HEK293 (cell line): ENCODE data around the gene CORT.

Source experiments
- ATF2 ChIP-seq: fragments of 450-650 bp; formaldehyde crosslinking; IDR thresholded peaks from 2 replicates; pipeline ENCODE4 v1.5.1; 2016; ENCODE audit warnings: missing biosample characterization, missing genetic modification characterization, low read depth
- BCL6B ChIP-seq: fragments of 450-650 bp; formaldehyde crosslinking; IDR thresholded peaks from 2 replicates; pipeline ENCODE4 v1.5.1; 2017; ENCODE audit warnings: missing biosample characterization, missing genetic modification characterization
- CTCF ChIP-seq: fragments of 450-650 bp; formaldehyde crosslinking; IDR thresholded peaks from 2 replicates; pipeline ENCODE4 v1.5.1; 2016; ENCODE audit warnings: missing biosample characterization, missing genetic modification characterization
- FEZF1 ChIP-seq: fragments of 450-650 bp; formaldehyde crosslinking; IDR thresholded peaks from 2 replicates; pipeline ENCODE4 v1.5.1; 2016; ENCODE audit warnings: missing biosample characterization, missing genetic modification characterization
- GLI2 ChIP-seq: fragments of 450-650 bp; formaldehyde crosslinking; IDR thresholded peaks from 2 replicates; pipeline ENCODE4; 2017; ENCODE audit warnings: missing biosample characterization, missing genetic modification characterization, low read depth, borderline replicate concordance
- KLF7 ChIP-seq: fragments of 450-650 bp; formaldehyde crosslinking; IDR thresholded peaks from 2 replicates; pipeline ENCODE4 v1.5.1; 2016; ENCODE audit warnings: missing biosample characterization, missing genetic modification characterization, borderline replicate concordance
- MYNN ChIP-seq: fragments of 450-650 bp; formaldehyde crosslinking; IDR thresholded peaks from 2 replicates; pipeline ENCODE4 v1.5.1; 2016; ENCODE audit warnings: missing biosample characterization, missing genetic modification characterization, borderline replicate concordance
- MZF1 ChIP-seq: fragments of 450-650 bp; formaldehyde crosslinking; IDR thresholded peaks from 2 replicates; pipeline ENCODE4 v1.5.1; 2017; ENCODE audit warnings: missing biosample characterization, missing genetic modification characterization, borderline replicate concordance
- PATZ1 ChIP-seq: fragments of 450-650 bp; formaldehyde crosslinking; IDR thresholded peaks from 2 replicates; pipeline ENCODE4 v1.5.1; 2016; ENCODE audit warnings: missing biosample characterization, missing genetic modification characterization
- SALL2 ChIP-seq: fragments of 450-650 bp; formaldehyde crosslinking; IDR thresholded peaks from 2 replicates; pipeline ENCODE4 v1.5.0; 2017; ENCODE audit warnings: missing biosample characterization, mild to moderate bottlenecking, missing genetic modification characterization, borderline replicate concordance
- SP2 ChIP-seq: fragments of 450-650 bp; formaldehyde crosslinking; IDR thresholded peaks from 2 replicates; pipeline ENCODE4 v1.5.1; 2016; ENCODE audit warnings: missing biosample characterization, missing genetic modification characterization
- ZBTB17 ChIP-seq: fragments of 450-650 bp; formaldehyde crosslinking; IDR thresholded peaks from 2 replicates; pipeline ENCODE4 v1.5.1; 2016; ENCODE audit warnings: missing biosample characterization, missing genetic modification characterization
- ZBTB44 ChIP-seq: fragments of 450-650 bp; IDR thresholded peaks from 2 replicates; pipeline ENCODE4 v1.5.1; 2018; ENCODE audit warnings: missing biosample characterization, mild to moderate bottlenecking, missing genetic modification characterization
- ZFP41 ChIP-seq: fragments of 450-650 bp; formaldehyde crosslinking; IDR thresholded peaks from 2 replicates; pipeline ENCODE4 v1.5.1; 2016; ENCODE audit warnings: missing biosample characterization, missing genetic modification characterization, borderline replicate concordance
- ZNF112 ChIP-seq: fragments of 450-650 bp; formaldehyde crosslinking; IDR thresholded peaks from 2 replicates; pipeline ENCODE4 v1.5.0; 2017; ENCODE audit warnings: missing biosample characterization, missing genetic modification characterization
- ZNF148 ChIP-seq: fragments of 450-650 bp; formaldehyde crosslinking; IDR thresholded peaks from 2 replicates; pipeline ENCODE4 v1.5.0; 2017; ENCODE audit warnings: missing biosample characterization, missing genetic modification characterization, borderline replicate concordance
- ZNF184 ChIP-seq: fragments of 450-650 bp; IDR thresholded peaks from 2 replicates; pipeline ENCODE4 v1.5.1; 2018; ENCODE audit warnings: missing biosample characterization, mild to moderate bottlenecking, missing genetic modification characterization
- ZNF19 ChIP-seq: fragments of 450-650 bp; formaldehyde crosslinking; IDR thresholded peaks from 2 replicates; pipeline ENCODE4; 2016; ENCODE audit warnings: missing biosample characterization, missing genetic modification characterization, low read depth
- ZNF24 ChIP-seq: fragments of 450-650 bp; formaldehyde crosslinking; IDR thresholded peaks from 2 replicates; pipeline ENCODE4 v1.5.1; 2016; ENCODE audit warnings: missing biosample characterization, missing genetic modification characterization
- ZNF335 ChIP-seq: fragments of 450-650 bp; formaldehyde crosslinking; conservative IDR thresholded peaks from 2 replicates; pipeline ENCODE4 v1.5.1; 2016; ENCODE audit warnings: missing biosample characterization, missing genetic modification characterization
- ZNF510 ChIP-seq: fragments of 450-650 bp; formaldehyde crosslinking; IDR thresholded peaks from 2 replicates; pipeline ENCODE4 v1.5.1; 2018; ENCODE audit warnings: mild to moderate bottlenecking, missing genetic modification characterization, missing biosample characterization; ENCODE audit not compliant: insufficient replicate concordance
- ZNF76 ChIP-seq: fragments of 450-650 bp; formaldehyde crosslinking; IDR thresholded peaks from 2 replicates; pipeline ENCODE4; 2016; ENCODE audit warnings: low read depth, missing biosample characterization, missing genetic modification characterization, borderline replicate concordance
- ZNF777 ChIP-seq: fragments of 450-650 bp; formaldehyde crosslinking; IDR thresholded peaks from 2 replicates; pipeline ENCODE4 v1.5.1; 2017; ENCODE audit warnings: missing biosample characterization, missing genetic modification characterization, borderline replicate concordance
- ZNF837 ChIP-seq: fragments of 450-650 bp; formaldehyde crosslinking; IDR thresholded peaks from 2 replicates; pipeline ENCODE4 v1.5.1; 2016; ENCODE audit warnings: missing biosample characterization, missing genetic modification characterization
- ZSCAN18 ChIP-seq: fragments of 450-650 bp; formaldehyde crosslinking; IDR thresholded peaks from 2 replicates; pipeline ENCODE4 v1.5.1; 2016; ENCODE audit warnings: missing biosample characterization, missing genetic modification characterization

CORT gene

GRCh38 chr1:10474613-10475507 lies 25.0 kb downstream of the CORT start, which contains the start of gene PEX14 (continued):
- TF ChIP-seq ZNF184 (tag by site-specific recombination) (no peak), ZNF837 (tag by site-specific recombination) (no peak), ZNF24 (tag by site-specific recombination) (no peak), PATZ1 (tag by site-specific recombination) (0 out of 2 replicates have a peak, but pooled peaks have one; percentile 66), GLI2 (tag by site-specific recombination) (no peak), ATF2 (tag by site-specific recombination) (no peak), ZNF76 (tag by site-specific recombination) (peak; percentile 92), ZBTB17 (tag by site-specific recombination) (peak; percentile 97), ZNF19 (tag by site-specific recombination) (no peak), BCL6B (tag by site-specific recombination) (peak; percentile 66; the same call in 1 of the 2 replicates), ZNF148 (tag by site-specific recombination) (no peak), ZFP41 (no peak), SP2 (tag by site-specific recombination) (peak; percentile 30; the same call in 1 of the 2 replicates), ZNF112 (tag by site-specific recombination) (no peak), ZBTB44 (tag by site-specific recombination) (0 out of 2 replicates have a peak, but pooled peaks have one; percentile 11), ZNF510 (tag by site-specific recombination) (no peak), SALL2 (tag by site-specific recombination) (no peak), MYNN (tag by site-specific recombination) (no peak), ZNF777 (tag by site-specific recombination) (no peak), CTCF (tag by site-specific recombination) (0 out of 2 replicates have a peak, but pooled peaks have one; percentile 7), ZSCAN18 (tag by site-specific recombination) (no peak), KLF7 (peak; percentile 56; the same call in 1 of the 2 replicates), ZNF335 (tag by site-specific recombination) (peak; percentile 96), MZF1 (tag by site-specific recombination) (no peak), FEZF1 (no peak)
